H1 (cell line): ENCODE data around the gene LITAFD. TPM values are rescaled to one million over a fixed set of nuclear protein-coding genes. Genes with fewer than 3 reads are reported as not detected.

Experiments
- CTCF ChIA-PET: fragments of 300-600 bp; sonication (Branson Sonifier 250); formaldehyde crosslinking; loops from one replicate; lab custom pipeline; 2021; ENCODE audit not compliant: partially characterized antibody; lab: Charles Lee
- POLR2A ChIA-PET: fragments of 300-600 bp; sonication (Branson Sonifier 250); formaldehyde crosslinking; loops from one replicate; lab custom pipeline; 2021; ENCODE audit warnings: inconsistent platforms; ENCODE audit not compliant: partially characterized antibody; lab: Charles Lee
- DNase-seq, 2 experiments: peaks; one replicate each; pipeline versions ENCODE4 v3.0.0 to v3.0.0-alpha.2; 2010 to 2022; ENCODE audit warnings: low spot score in 2 of 2, low read depth in 1 of 2, mixed read lengths in 1 of 2
- FAIRE-seq: peaks from 2 replicates; lab custom pipeline; 2011; peaks lifted over from hg19 to GRCh38; lab: Jason Lieb, UNC
- H2AFZ ChIP-seq: 2 replicates; pipeline ENCODE4 v1.8.1; 2012; ENCODE audit warnings: low read length, inconsistent platforms
- H2AK5ac ChIP-seq: 2 replicates; pipeline ENCODE4 v1.6.1; 2013; ENCODE audit warnings: low read depth, low read length
- H2BK120ac ChIP-seq: replicated peaks from 2 replicates; pipeline ENCODE3; 2013; ENCODE audit warnings: low read depth, low read length, inconsistent platforms
- H2BK12ac ChIP-seq: 2 replicates; pipeline ENCODE4 v1.6.1; 2013; ENCODE audit warnings: low read depth, low read length
- H2BK15ac ChIP-seq: 2 replicates; pipeline ENCODE4 v1.6.1; 2013; ENCODE audit warnings: low read length
- H2BK20ac ChIP-seq: 2 replicates; pipeline ENCODE4 v1.6.1; 2013; ENCODE audit warnings: low read length
- H2BK5ac ChIP-seq: 2 replicates; pipeline ENCODE4 v1.6.1; 2013; ENCODE audit warnings: low read depth, low read length
- H3K14ac ChIP-seq: 2 replicates; pipeline ENCODE4 v1.6.1; 2013; ENCODE audit warnings: inconsistent platforms; ENCODE audit not compliant: insufficient read length
- H3K18ac ChIP-seq: 2 replicates; pipeline ENCODE4 v1.6.1; 2013; ENCODE audit warnings: low read length; ENCODE audit errors: extremely low read depth
- H3K23ac ChIP-seq: 2 replicates; pipeline ENCODE4 v1.6.1; 2013; ENCODE audit warnings: inconsistent platforms; ENCODE audit not compliant: insufficient read length
- H3K23me2 ChIP-seq: 2 replicates; pipeline ENCODE4 v1.6.1; 2013; ENCODE audit warnings: low read depth, low read length
- H3K27ac ChIP-seq: 2 replicates; pipeline ENCODE4 v1.6.1; 2011; ENCODE audit warnings: low read depth, low read length, inconsistent platforms
- H3K27me3 ChIP-seq, 4 experiments: replicated peaks in 1 of 4; 1 replicate in 1 of 4; 2 replicates in 3 of 4; pipeline versions ENCODE4 v1.6.1 to v1.8.1; 2011 to 2013; ENCODE audit warnings: low read length in 3 of 4, mild to moderate bottlenecking in 3 of 4, inconsistent platforms in 2 of 4, mixed read lengths in 2 of 4, moderate library complexity in 1 of 4; ENCODE audit not compliant: control insufficient read depth in 3 of 4, insufficient read depth in 3 of 4; ENCODE audit errors: extremely low read depth in 1 of 4
- H3K36me3 ChIP-seq, 4 experiments: 2 replicates each; pipeline versions ENCODE4 v1.6.1 to v1.8.1; 2011 to 2013; ENCODE audit warnings: mild to moderate bottlenecking in 4 of 4, low read length in 3 of 4, moderate library complexity in 2 of 4, control low read depth in 1 of 4, inconsistent platforms in 1 of 4; ENCODE audit not compliant: insufficient read depth in 4 of 4, control insufficient read depth in 2 of 4
- H3K4ac ChIP-seq: replicated peaks from 2 replicates; pipeline ENCODE3; 2013; ENCODE audit warnings: low read length, low read depth, mixed read lengths, inconsistent platforms; ENCODE audit not compliant: insufficient read length
- H3K4me1 ChIP-seq, 4 experiments: replicated peaks in 1 of 4; 1 replicate in 1 of 4; 2 replicates in 3 of 4; pipeline versions ENCODE4 v1.6.1 to v1.8.1; 2011 to 2013; ENCODE audit warnings: low read length in 3 of 4, inconsistent platforms in 2 of 4, mixed read lengths in 1 of 4; ENCODE audit not compliant: insufficient read depth in 4 of 4, control insufficient read depth in 3 of 4
- H3K4me2 ChIP-seq, 2 experiments: 2 replicates each; pipeline versions ENCODE4 v1.6.1 to v1.8.1; 2011 to 2013; ENCODE audit warnings: low read depth in 2 of 2, low read length in 2 of 2, control low read depth in 1 of 2, inconsistent platforms in 1 of 2, mild to moderate bottlenecking in 1 of 2; ENCODE audit not compliant: insufficient read depth in 1 of 2
- H3K4me3 ChIP-seq, 4 experiments: fragments of 200-600, 300-600 bp in 1 of 4; sonication (generic), shearing (Covaris generic), sonication (Bioruptor Twin) in 1 of 4; 2 replicates each; pipeline versions ENCODE4 v1.5.1 to v1.8.1; 2011 to 2016; ENCODE audit warnings: low read length in 4 of 4, low read depth in 3 of 4, control low read depth in 2 of 4, inconsistent platforms in 2 of 4, mild to moderate bottlenecking in 2 of 4, mixed read lengths in 1 of 4, moderate library complexity in 1 of 4; ENCODE audit not compliant: insufficient read depth in 2 of 4; ENCODE audit errors: extremely low read depth in 1 of 4
- H3K56ac ChIP-seq: replicated peaks from 2 replicates; pipeline ENCODE3; 2013; ENCODE audit warnings: low read depth, mild to moderate bottlenecking, mixed read lengths, low read length, inconsistent platforms; ENCODE audit not compliant: insufficient read length
- H3K79me1 ChIP-seq: 2 replicates; pipeline ENCODE4 v1.6.1; 2013; ENCODE audit warnings: low read depth, low read length, control low read depth
- H3K79me2 ChIP-seq, 2 experiments: 2 replicates each; pipeline versions ENCODE4 v1.6.1 to v1.8.1; 2012 to 2013; ENCODE audit warnings: low read length in 2 of 2, mild to moderate bottlenecking in 2 of 2, inconsistent platforms in 1 of 2; ENCODE audit not compliant: insufficient read depth in 2 of 2, control insufficient read depth in 1 of 2
- H3K9ac ChIP-seq, 4 experiments: replicated peaks in 1 of 4; 1 replicate in 1 of 4; 2 replicates in 3 of 4; pipeline versions ENCODE4 v1.6.1 to v1.8.1; 2011 to 2013; ENCODE audit warnings: low read depth in 3 of 4, low read length in 3 of 4, control low read depth in 2 of 4, mild to moderate bottlenecking in 2 of 4, moderate library complexity in 2 of 4, inconsistent platforms in 1 of 4; ENCODE audit errors: extremely low read depth in 1 of 4
- H3K9me3 ChIP-seq, 2 experiments: 2 replicates each; pipeline versions ENCODE4 v1.6.1 to v1.8.1; 2012 to 2013; ENCODE audit warnings: mild to moderate bottlenecking in 2 of 2, moderate library complexity in 2 of 2, control low read depth in 1 of 2, inconsistent platforms in 1 of 2, low read depth in 1 of 2, low read length in 1 of 2, mixed read lengths in 1 of 2; ENCODE audit not compliant: insufficient read depth in 2 of 2
- H4K20me1 ChIP-seq, 2 experiments: replicated peaks in 1 of 2; 2 replicates each; pipeline versions ENCODE3 to v1.8.1; 2011 to 2013; ENCODE audit warnings: inconsistent platforms in 2 of 2, low read length in 2 of 2, mild to moderate bottlenecking in 1 of 2; ENCODE audit not compliant: insufficient read depth in 2 of 2, control insufficient read depth in 1 of 2
- H4K5ac ChIP-seq: 2 replicates; pipeline ENCODE4 v1.6.1; 2013; ENCODE audit warnings: low read length, low read depth, mixed read lengths, inconsistent platforms; ENCODE audit not compliant: insufficient read length
- H4K8ac ChIP-seq: 2 replicates; pipeline ENCODE4 v1.8.0; 2013; ENCODE audit warnings: mild to moderate bottlenecking, moderate library complexity, low read length, inconsistent platforms; ENCODE audit not compliant: insufficient read depth; ENCODE audit errors: extremely low read depth
- H4K91ac ChIP-seq: replicated peaks from 2 replicates; pipeline ENCODE3; 2013; ENCODE audit warnings: low read length, mixed read lengths, inconsistent platforms; ENCODE audit not compliant: insufficient read length
- CTCF ChIP-seq, 3 experiments: IDR thresholded peaks; 1 replicate in 2 of 3; 2 replicates in 1 of 3; pipeline versions ENCODE4 v1.5.1 to v1.6.1; 2011; ENCODE audit warnings: low read length in 3 of 3, mild to moderate bottlenecking in 3 of 3, inconsistent platforms in 2 of 3, low read depth in 1 of 3, moderate library complexity in 1 of 3; ENCODE audit not compliant: insufficient read depth in 1 of 3; ENCODE audit errors: control extremely low read depth in 1 of 3
- GTF2F1 ChIP-seq: IDR thresholded peaks from 2 replicates; pipeline ENCODE4 v1.6.1; 2012; ENCODE audit warnings: low read depth, low read length, improper control_type of control experiment, borderline replicate concordance
- HDAC6 ChIP-seq: IDR thresholded peaks from one replicate; pipeline ENCODE4 v1.7.1; 2012; ENCODE audit warnings: low read depth, mild to moderate bottlenecking, inconsistent platforms, low read length, moderate library complexity
- JUN ChIP-seq: IDR thresholded peaks from 2 replicates; pipeline ENCODE4 v1.6.1; 2011; ENCODE audit warnings: low read depth, mild to moderate bottlenecking, improper control_type of control experiment, low read length
- KDM5A ChIP-seq: fragments of 200-600 bp; IDR thresholded peaks from 2 replicates; pipeline ENCODE4 v1.7.1; 2012; ENCODE audit warnings: mild to moderate bottlenecking, low read length, inconsistent platforms, mixed read lengths
- MAFK ChIP-seq: IDR thresholded peaks from 2 replicates; pipeline ENCODE4 v1.6.1; 2012; ENCODE audit warnings: low read depth, mild to moderate bottlenecking, improper control_type of control experiment, low read length
- MAX ChIP-seq: IDR thresholded peaks from 2 replicates; pipeline ENCODE4 v1.6.1; 2012; ENCODE audit warnings: inconsistent platforms
- SIN3A ChIP-seq, 2 experiments: IDR thresholded peaks in 1 of 2; conservative IDR thresholded peaks in 1 of 2; 2 replicates each; pipeline ENCODE4 v1.6.1; 2011 to 2012; ENCODE audit warnings: low read length in 2 of 2, improper control_type of control experiment in 1 of 2, low read depth in 1 of 2, mild to moderate bottlenecking in 1 of 2
- SIX5 ChIP-seq: IDR thresholded peaks from 2 replicates; pipeline ENCODE4 v1.6.1; 2011; ENCODE audit warnings: mild to moderate bottlenecking, low read depth, low read length
- TEAD4 ChIP-seq: IDR thresholded peaks from 2 replicates; pipeline ENCODE4 v1.6.1; 2012; ENCODE audit warnings: low read depth, low read length, inconsistent platforms, mixed read lengths
- WGBS, 2 experiments: shearing (Covaris generic) in 1 of 2; methylation state at CpG; one replicate each; pipeline versions ENCODE4 v1.1.6 to v1.1.7; 2013 to 2015; ENCODE audit warnings: low lambda C conversion rate in 2 of 2, mixed read lengths in 2 of 2, inconsistent platforms in 1 of 2, low coverage in 1 of 2, missing lambda C conversion rate in 1 of 2; ENCODE audit not compliant: insufficient replicate concordance in 2 of 2, insufficient coverage in 1 of 2, insufficient read length in 1 of 2; ENCODE audit errors: extremely low coverage in 1 of 2, missing lambda C conversion rate in 1 of 2; 5-methylcytosine and 5-hydroxymethylcytosine counted together
- polyA plus RNA-seq, 7 experiments: library from polyadenylated mRNA; depleted of rRNA in 3 of 7; stranded (reverse) in 5 of 7; unstranded in 2 of 7; fragments of >200 nt in 5 of 7; fragments of 200-250 nt in 2 of 7; gene quantifications; 1 replicate in 5 of 7; 2 replicates in 1 of 7; 4 replicates in 1 of 7; pipeline versions ENCODE4 v1.2.1 to v1.2.3, GENCODE V29; 2011 to 2013; ENCODE audit warnings: missing spikeins in 2 of 7, mixed read lengths in 2 of 7
- total RNA-seq: library from RNA; stranded (reverse); fragmentation: NEBNext Ultra II Directional; extraction: Animal tissue kit (Norgen Biotek cat#: 25700); gene quantifications from 2 replicates; pipeline ENCODE4 v1.2.1, GENCODE V29; 2021

The LITAFD gene
- total and polyA plus RNA-seq, 2 of the 8 experiments (the other 6 are each of a cell fraction or from before 2014, with no cell fraction given) = not detected

GRCh38 chr16:8929086-8929748 lies 47.1 kb downstream of the LITAFD start:
- H2BK15ac ChIP-seq = no peak overlapping the region
- H3K27me3 ChIP-seq = no peaks in the 10 kb centered on the region
- no peak overlapping the region for H4K91ac ChIP-seq
- H4K5ac ChIP-seq = no peak overlapping the region
- H3K56ac ChIP-seq = no peak overlapping the region
- H2BK20ac ChIP-seq = no peak overlapping the region
- CTCF ChIA-PET = interaction anchor here (1.0 to 1.4 kb wide), 3 partner anchors 38 to 58 kb away, joined by 3 to 4 read pairs (median 3); no protein-coding TSS in a partner anchor
- H2AFZ ChIP-seq = no peak overlapping the region
- no peak overlapping the region for H4K8ac ChIP-seq
- POLR2A ChIA-PET = interaction anchor here (1.4 kb wide), 1 partner anchor 23 kb away, joined by 3 read pairs; no protein-coding TSS in a partner anchor
- WGBS, 2 experiments = 91% methylated on average over 17 of the region's 17 CpGs; no CpG with 5 or more reads in 1 of the 2 experiments
- H3K4me3 ChIP-seq = no peak overlapping the region
- no peaks in the 10 kb centered on the region for H3K23me2 ChIP-seq
- no peak overlapping the region for H2BK5ac ChIP-seq
- H3K36me3 ChIP-seq = peaks cover 4 to 28% (median 11%) of the 10 kb centered on the region in 4 experiments; a peak in 6 of 8 replicates
- no peak overlapping the region for H3K4ac ChIP-seq
- H3K9me3 ChIP-seq = no peaks in the 10 kb centered on the region
- H3K27ac ChIP-seq = no peak overlapping the region
- H2BK12ac ChIP-seq = no peak overlapping the region
- DNase-seq = no peak
- peaks cover 2 to 4% (median 3%) of the 10 kb centered on the region in 4 experiments; a peak in 6 of 7 replicates for H3K4me1 ChIP-seq
- H3K9ac ChIP-seq = no peak overlapping the region
- no peak overlapping the region for H3K4me2 ChIP-seq
- H3K14ac ChIP-seq = no peak overlapping the region
- H3K18ac ChIP-seq = no peak overlapping the region
- H4K20me1 ChIP-seq = peaks cover 27 to 39% of the 10 kb centered on the region in 2 experiments
- no peak overlapping the region for H2BK120ac ChIP-seq
- H3K79me1 ChIP-seq = peaks cover 15% of the 10 kb centered on the region
- no peak for FAIRE-seq
- no peak overlapping the region for H3K23ac ChIP-seq
- H2AK5ac ChIP-seq = no peak overlapping the region
- H3K79me2 ChIP-seq = peaks cover 35 to 93% of the 10 kb centered on the region in 2 experiments
- TF ChIP-seq SIN3A (conservative IDR thresholded peaks at IDR 0.05 in 1 of 2, IDR thresholded peaks at IDR 0.05 in 1 of 2; ENCODE audit: low read depth in 1 of 2, low read length in 2 of 2) (no peak), MAFK (no peak), MAX (no peak), JUN (no peak), GTF2F1 (no peak), TEAD4 (no peak), SIX5 (no peak), KDM5A (no peak), HDAC6 (no peak), CTCF (IDR thresholded peaks at IDR 0.05; ENCODE audit: control extremely low read depth in 1 of 3, insufficient read depth in 1 of 3, low read depth in 1 of 3, low read length in 3 of 3) (no peak)
